NT2/D1 (cell line): ENCODE results near the gene KIF27.
"Not testable (repeated sequence)": the region's sequence is repeated elsewhere in the genome, so short reads cannot be mapped to it uniquely, and the experiment has no call there.

ENCODE experiments used
- DNase-seq: peaks from one replicate; pipeline ENCODE4 v3.0.0-alpha.2; 2011; ENCODE audit warnings: low read depth, low spot score
- H3K27me3 ChIP-seq: 2 replicates; pipeline ENCODE4 v1.6.0; 2011; ENCODE audit warnings: mild to moderate bottlenecking; ENCODE audit not compliant: insufficient read length, insufficient read depth
- H3K36me3 ChIP-seq: 2 replicates; pipeline ENCODE4 v1.6.1; 2011; ENCODE audit warnings: mild to moderate bottlenecking, low read length, mixed read lengths; ENCODE audit not compliant: insufficient read depth, insufficient read length
- H3K4me1 ChIP-seq: 2 replicates; pipeline ENCODE4 v1.5.1; 2011; ENCODE audit not compliant: insufficient read depth, insufficient read length
- H3K4me3 ChIP-seq: 2 replicates; pipeline ENCODE4 v1.5.1; 2011; ENCODE audit warnings: low read depth; ENCODE audit not compliant: insufficient read length
- H3K9ac ChIP-seq: 2 replicates; pipeline ENCODE4 v1.6.0; 2011; ENCODE audit warnings: low read depth; ENCODE audit not compliant: insufficient read length
- H3K9me3 ChIP-seq: 2 replicates; pipeline ENCODE4 v1.5.1; 2011; ENCODE audit warnings: mild to moderate bottlenecking, low read length; ENCODE audit not compliant: insufficient read depth

Gene KIF27

DNA sequence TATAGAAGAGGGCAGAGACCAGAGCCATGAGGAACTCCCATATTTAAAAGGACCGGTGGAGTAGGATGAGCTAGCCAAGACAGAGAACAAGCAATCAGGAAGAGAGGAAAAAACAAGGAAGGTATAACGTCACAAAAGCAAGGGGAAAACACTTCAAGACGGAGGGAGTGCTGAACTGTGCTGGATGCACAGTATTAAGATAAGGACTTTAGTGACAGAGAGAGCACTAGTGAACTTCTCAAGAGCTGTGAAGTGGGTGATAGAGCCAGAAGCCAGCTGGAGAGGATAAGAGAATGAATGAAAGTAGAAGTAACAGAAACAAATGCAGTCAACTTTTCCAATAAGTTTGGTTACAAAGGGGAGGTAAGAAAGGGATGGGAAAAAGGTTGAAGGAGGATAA is 45.7 kb downstream of the KIF27 start:
- H3K27me3 ChIP-seq, H3K9ac ChIP-seq, DNase-seq, H3K9me3 ChIP-seq, H3K36me3 ChIP-seq, H3K4me1 ChIP-seq, H3K4me3 ChIP-seq: not testable (repeated sequence)

DNA sequence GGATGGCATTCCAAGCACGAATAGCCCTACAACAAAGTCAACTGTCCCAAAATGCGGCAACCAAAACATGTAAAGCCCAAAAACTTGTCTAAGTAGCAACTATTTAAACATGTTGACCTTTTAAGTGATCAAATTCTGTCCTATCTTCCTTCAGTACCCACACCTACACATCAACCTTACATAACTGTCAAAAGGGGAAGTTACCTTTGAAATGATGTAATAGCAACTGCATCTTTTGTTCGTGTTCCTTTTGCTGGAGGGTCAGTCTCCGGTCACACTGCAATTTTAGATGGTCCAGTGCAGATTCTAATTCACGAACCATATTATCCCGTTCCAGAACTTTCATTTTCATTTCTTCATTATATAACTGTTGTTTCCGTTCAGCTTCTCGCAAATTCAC is 71.3 kb downstream of the KIF27 start:
- H3K4me3 ChIP-seq, DNase-seq, H3K9ac ChIP-seq, H3K36me3 ChIP-seq, H3K27me3 ChIP-seq, H3K4me1 ChIP-seq, H3K9me3 ChIP-seq: not testable (repeated sequence)

DNA sequence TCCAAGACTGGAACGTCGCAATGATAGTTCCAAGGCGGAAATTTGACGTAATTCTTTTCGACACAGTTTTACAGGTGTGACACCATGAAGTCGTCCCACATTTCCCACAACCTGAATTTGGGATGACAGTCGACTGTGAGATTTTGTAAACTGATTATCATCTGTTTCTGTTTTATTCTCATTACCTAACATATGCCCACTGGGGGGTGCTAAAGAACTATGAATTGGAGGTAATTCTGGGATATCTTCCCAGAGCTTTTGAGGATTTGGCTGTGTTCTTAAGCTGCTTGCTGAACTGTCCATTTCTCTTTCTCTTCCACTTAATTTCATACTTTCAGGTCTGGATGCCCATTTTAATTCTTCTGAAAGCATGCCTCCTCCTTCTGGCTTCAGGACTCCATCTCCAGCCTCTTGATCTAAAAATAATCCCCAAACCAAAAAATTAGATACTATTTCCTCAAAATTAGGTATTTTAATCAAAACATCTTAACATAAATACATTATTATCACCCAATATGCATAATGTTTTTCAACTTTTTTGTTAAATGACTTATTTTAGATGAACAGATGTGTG is 84.1 kb downstream of the KIF27 start:
- DNase-seq, H3K9ac ChIP-seq, H3K4me3 ChIP-seq, H3K9me3 ChIP-seq, H3K27me3 ChIP-seq, H3K4me1 ChIP-seq, H3K36me3 ChIP-seq: not testable (repeated sequence)

DNA sequence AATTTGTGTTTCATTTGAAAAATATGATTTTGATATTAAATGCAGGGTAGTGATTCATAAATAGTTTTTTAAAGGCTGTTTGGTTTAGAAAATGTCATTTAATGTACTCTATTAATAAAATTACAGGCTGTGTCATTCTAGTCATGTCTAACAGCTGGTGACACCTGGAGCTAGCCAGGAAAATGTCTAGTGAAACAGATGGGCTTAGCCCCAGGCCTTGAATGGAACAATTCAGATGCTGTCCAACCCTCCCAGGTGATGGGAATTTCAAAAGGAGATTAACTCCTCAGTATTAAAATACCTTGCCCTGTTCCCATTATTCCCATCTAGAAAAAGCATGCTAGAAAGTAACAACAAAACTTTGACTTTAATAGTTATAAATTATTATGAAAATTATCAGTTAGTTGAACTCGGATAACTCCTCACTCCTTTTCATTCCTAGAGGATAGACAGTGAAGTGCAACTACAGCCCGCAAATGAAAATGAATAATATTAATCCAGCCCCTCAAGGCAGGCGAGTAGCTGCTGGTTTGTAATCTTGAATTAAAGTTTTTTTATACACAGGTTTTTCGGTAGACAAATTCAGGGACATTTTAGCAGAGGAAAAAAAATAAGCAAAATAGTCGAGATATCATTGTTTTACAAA is 90.7 kb downstream of the KIF27 start:
- DNase-seq, H3K4me1 ChIP-seq, H3K27me3 ChIP-seq: not testable (repeated sequence)

DNA sequence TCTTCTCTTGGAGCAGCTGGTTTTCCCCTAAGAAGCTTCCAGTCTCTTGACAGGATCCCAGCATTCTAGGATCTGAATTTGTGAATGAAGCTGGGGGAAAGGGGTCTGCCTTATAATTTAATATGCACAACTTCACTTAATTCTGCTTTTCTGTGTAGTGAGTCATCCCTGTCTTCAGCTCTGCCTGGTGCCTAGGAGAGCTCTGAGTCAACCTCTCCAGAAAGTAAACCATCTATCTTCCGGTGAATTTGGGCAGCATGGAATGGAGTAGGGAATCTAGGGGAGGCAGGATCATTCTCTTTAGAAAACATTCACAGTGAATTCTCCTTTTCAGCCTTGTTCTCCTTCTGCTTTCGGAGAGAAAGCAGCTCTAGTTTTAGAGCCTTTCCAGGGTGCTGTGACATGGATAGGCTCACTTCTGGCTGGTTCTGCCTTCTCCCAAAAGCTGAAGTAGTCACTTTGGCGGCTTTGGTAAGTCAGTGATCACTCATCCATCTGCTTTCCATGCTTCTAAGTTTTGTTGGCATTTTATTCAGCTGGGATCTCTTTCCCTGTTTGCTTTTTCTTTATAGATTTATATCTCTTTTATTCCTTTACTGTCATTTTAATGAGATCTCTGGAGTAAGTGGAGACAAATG is 96.1 kb downstream of the KIF27 start:
- not testable (repeated sequence) for H3K4me3 ChIP-seq

More for the DNA sequence above, 90.7 kb downstream of the KIF27 start:
- H3K9me3 ChIP-seq, H3K9ac ChIP-seq, H3K4me3 ChIP-seq, H3K36me3 ChIP-seq: not testable (repeated sequence)

DNA sequence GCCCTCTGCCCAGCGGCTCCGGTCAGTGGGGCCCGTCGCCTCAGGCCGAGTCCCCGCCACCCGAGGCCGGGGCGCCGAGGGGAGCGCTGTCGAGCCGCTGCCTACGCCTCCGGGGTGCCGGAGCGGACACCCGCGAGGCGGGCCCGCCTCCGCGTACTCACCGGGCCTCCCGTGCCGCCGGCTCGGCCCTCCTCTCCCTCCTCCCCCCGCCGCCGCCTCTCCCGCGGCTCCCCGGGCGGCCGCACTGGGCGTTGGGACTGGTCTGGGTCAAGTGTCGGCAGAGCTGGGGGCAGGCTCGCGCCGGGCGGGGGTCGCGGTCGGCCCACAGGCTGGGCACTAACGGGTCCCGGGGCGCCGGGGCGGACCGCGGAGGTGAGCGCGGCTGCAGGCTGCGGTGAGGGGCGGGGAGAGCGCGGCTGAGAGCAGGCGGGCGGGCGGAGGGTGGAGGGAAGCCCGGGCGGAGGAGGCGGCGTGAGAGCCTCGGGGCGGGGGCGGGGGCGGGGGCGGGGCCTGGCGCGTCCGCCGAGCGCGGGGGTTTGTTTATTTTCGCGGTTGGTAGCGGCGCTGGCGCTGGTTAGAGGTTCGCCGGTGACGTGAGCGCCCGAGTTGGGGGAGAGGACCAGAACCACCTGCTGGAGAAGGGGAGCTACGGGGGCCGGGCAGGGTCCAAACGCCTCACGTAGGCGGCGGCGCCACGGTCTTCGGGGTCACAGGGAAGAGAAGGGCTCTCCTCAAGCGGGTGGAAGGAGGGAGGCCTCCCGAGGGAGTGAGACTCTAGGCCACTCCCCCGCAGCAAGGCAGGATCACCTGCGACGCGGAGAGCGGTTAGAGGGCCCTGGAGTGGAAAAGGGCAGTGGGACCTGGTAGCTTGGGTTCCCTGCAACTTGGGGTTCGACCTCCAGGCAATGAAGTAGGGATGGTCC is 103.6 kb downstream of the KIF27 start, which contains the start of gene GKAP1:
GKAP1 (minus strand) TSS at position 414 of the 923 bp plus-strand sequence. CDS start 11,252 bp downstream, outside the sequence.
- not testable (repeated sequence) for H3K9me3 ChIP-seq, H3K36me3 ChIP-seq, H3K4me1 ChIP-seq
- DNase-seq = peak; percentile 47
- Histone ChIP-seq H3K27me3 (peaks cover 26% of the 10 kb centered on the region), H3K9ac (peak within 1 kb of the TSS; percentile 50), H3K4me3 (peak within 1 kb of the TSS; percentile 57)

More for the DNA sequence above, 96.1 kb downstream of the KIF27 start:
- not testable (repeated sequence) for H3K9ac ChIP-seq, DNase-seq, H3K4me1 ChIP-seq, H3K27me3 ChIP-seq, H3K9me3 ChIP-seq, H3K36me3 ChIP-seq

DNA sequence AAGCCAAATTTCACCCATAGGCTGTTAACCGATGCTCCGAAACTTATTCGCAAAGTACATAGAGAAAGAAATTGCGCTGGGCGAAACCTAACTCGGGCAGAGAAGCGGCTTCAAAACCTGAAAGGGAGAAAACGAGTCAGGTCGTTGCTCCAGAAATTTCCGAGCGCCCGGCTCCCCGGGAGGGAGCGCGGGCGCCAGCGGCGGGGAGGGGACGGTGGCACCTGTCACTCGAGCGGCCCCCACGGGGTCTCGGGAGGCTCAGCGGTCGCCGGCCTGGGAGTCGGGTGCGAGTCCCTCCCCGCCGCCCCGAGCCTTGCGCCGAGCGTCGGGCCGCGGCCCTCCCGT is 104.2 kb downstream of the KIF27 start:
- peak overlapping the region; percentile 50 for H3K9ac ChIP-seq
- not testable (repeated sequence) for H3K4me1 ChIP-seq, DNase-seq, H3K9me3 ChIP-seq, H3K36me3 ChIP-seq
- peak overlapping the region; percentile 57 for H3K4me3 ChIP-seq
- H3K27me3 ChIP-seq = peaks cover 26% of the 10 kb centered on the region

DNA sequence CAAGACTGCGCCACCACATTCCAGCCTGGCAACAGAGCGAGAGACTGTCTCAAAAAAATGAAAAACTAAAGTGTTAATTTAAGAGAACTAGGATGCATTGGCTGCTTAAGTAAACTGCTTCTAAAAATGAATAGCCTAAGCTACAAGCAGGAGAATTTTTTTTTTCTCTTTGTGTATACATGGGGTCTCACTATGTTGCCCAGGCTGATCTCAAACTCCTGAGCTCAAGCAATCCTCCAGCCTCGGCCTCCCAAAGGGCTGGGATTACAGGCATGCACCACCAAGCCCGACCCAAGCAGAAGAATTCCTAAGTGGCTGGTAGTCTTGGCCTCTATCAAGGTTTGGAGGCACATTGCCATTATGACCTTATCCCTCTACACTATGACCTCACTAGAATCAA is 106.1 kb downstream of the KIF27 start:
- not testable (repeated sequence) for H3K9ac ChIP-seq, H3K4me1 ChIP-seq, H3K9me3 ChIP-seq, H3K4me3 ChIP-seq, DNase-seq, H3K36me3 ChIP-seq
- peaks cover 25% of the 10 kb centered on the region for H3K27me3 ChIP-seq

DNA sequence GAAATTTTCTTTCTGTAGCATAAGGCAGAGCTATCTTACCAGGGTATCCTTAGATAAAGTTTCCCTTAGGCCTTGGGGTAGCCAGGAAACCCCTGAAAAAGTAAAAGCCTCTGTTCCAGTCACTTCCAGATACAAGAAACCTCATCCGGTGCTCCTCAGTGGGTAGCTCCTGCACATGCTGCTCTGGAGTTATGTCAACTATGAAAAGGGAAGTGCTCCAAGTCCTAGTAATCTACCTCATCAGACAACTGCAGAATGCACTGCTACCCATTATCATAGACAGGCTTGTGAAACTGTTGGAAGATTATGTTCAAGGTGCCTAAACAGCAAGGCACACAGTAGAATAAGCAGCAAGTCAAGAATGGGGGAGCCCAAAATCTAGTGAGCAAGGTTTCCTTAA is 112.0 kb downstream of the KIF27 start:
- not testable (repeated sequence) for H3K9me3 ChIP-seq, DNase-seq, H3K4me3 ChIP-seq, H3K27me3 ChIP-seq, H3K36me3 ChIP-seq, H3K9ac ChIP-seq, H3K4me1 ChIP-seq

DNA sequence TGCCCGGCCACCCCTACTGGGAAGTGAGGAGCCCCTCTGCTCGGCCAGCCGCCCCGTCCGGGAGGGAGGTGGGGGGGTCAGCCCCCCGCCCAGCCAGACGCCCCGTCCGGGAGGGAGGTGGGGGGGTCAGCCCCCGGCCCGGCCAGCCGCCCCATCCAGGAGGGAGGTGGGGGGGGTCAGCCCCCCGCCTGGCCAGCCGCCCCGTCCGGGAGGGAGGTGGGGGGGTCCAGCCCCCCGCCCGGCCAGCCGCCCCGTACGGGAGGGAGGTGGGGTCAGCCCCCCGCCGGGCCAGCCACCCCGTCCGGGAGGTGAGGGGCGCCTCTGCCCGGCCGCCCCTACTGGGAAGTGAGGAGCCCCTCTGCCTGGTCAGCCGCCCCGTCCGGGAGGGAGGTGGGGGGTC is 116.8 kb downstream of the KIF27 start:
- H3K36me3 ChIP-seq, H3K9ac ChIP-seq: not testable (repeated sequence)

DNA sequence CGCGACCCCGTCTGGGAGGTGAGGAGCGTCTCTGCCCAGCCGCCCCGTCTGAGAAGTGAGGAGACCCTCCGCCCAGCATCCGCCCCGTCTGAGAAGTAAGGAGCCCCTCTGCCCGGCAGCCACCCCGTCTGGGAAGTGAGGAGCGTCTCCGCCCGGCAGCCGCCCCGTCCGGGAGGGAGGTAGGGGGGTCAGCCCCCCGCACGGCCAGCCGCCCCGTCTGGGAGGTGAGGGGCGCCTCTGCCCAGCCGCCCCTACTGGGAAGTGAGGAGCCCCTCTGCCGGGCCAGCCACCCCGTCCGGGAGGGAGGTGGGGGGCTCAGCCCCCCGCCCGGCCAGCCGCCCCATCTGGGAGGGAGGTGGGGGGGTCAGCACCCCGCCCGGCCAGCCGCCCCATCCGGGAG is 117.3 kb downstream of the KIF27 start:
- H3K27me3 ChIP-seq, H3K36me3 ChIP-seq: not testable (repeated sequence)

More for the DNA sequence above, 116.8 kb downstream of the KIF27 start:
- not testable (repeated sequence) for H3K4me1 ChIP-seq, H3K9me3 ChIP-seq, H3K27me3 ChIP-seq, DNase-seq, H3K4me3 ChIP-seq

More for the DNA sequence above, 117.3 kb downstream of the KIF27 start:
- H3K9ac ChIP-seq, DNase-seq, H3K4me3 ChIP-seq, H3K4me1 ChIP-seq, H3K9me3 ChIP-seq: not testable (repeated sequence)
